GM21717 (cell line): ENCODE results near the gene C3orf22.
"Not testable (repeated sequence)": the region's sequence is repeated elsewhere in the genome, so short reads cannot be mapped to it uniquely, and the experiment has no call there.

Experiments used
- ATAC-seq: cut with Tn5 transposase; IDR thresholded peaks from one replicate; pipeline ENCODE4 v1.9.1; 2021; ENCODE audit warnings: mild to moderate bottlenecking, moderate library complexity; ENCODE audit not compliant: unreplicated experiment

Gene C3orf22

DNA sequence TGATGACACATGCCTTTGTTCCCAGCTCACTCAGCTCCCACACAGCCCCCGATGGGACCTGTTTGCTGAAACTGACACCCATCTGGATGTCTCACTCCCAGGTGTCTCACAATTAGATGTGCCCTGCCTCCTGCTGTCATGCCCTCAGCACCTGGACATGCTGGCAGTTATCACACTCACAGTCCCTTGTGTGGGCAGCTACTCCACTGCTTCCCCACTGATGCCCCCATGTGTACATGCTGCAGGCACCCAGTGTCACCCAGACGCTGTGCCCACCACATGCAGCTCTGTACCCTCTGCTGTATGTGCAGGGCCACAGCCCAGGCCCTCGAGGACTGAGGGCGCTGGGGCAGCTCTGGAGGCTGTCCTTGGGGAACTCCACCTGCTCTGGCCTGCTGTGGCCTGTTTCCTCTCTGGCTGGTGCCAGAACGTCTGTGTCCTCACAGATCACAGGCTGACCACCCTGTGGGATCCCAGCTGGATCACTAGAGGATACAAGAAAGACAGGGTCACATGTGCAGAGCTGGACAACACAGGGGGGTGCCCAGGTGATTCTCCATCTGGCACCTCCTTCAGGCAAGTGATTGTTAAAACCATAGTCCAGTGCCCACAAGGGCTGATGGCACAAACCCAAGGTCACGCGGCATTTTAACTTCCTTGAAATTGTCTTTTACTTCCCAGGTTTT is 14.0 kb downstream of the C3orf22 start:
- no peak for ATAC-seq

DNA sequence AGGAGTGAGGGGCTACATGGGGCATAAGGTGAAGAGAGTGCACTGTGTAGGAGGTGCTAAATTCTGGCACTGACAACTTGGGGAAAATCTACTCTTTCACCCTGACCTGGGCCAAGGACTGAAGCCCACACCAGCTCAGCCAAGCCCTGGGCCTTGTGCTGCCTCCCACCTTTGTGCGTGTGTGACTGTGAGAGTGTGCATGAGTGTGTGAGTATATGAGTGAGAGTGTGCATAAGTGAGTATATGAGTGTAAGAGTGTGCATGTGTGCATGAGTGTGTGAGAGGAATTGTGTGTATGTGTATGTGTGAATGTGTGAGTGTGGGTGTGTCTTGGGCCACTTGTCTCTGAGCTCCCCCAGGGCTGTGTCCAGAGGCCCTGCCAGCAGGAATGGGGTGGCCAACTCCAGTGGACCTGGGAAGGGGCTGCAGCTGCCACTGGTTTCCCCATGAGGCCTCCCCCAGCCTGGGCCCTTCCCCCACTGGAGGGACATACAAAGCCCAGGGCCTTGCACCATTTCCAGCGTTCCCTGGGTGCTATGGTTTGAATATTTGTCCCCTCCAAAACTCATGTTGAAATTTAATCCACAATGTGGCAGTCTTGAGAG is 15.2 kb downstream of the C3orf22 start:
- ATAC-seq: no peak

DNA sequence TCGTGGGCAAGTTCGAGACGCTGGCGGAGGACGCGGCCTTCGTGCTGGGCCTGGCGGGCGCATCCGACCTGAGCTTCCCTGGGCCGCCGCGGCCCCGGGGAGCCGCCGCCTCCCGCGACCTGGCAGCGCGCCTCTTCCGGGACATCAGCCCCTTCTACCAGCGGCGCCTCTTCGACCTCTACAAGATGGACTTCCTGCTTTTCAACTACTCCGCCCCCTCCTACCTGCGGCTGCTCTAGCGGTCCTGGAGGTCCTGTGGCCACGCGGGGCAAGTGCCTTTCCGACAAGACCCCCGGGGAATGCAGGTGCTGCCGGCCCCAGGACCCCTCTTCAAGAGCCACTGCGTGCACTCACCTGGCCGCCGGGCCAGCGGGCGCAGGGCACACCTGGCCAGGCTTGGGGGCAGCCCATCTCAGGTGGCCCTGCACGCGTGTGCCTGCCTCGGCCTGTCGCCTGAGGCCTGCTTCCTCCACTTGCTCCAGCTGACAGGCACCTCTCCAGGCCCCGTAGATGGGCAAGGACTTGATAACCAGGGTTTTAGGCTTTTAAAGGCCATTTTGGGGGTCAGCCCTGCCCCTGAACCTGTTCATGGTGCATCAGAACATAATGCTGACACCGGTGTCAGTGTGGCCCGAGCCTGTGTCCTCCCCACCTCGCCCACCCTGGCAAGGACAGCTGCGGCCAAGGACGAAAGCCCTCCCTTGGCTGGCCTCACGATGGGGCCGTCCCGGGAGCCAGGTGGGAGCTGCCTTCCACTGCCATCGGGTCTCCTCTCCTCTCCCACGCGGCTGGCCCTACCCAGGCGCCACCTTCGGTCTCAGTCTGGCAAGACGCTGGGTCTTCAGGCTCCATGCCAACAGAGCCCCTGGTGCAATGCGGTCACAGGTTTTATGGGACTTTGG is 16.1 kb downstream of the C3orf22 start:
- no peak for ATAC-seq

DNA sequence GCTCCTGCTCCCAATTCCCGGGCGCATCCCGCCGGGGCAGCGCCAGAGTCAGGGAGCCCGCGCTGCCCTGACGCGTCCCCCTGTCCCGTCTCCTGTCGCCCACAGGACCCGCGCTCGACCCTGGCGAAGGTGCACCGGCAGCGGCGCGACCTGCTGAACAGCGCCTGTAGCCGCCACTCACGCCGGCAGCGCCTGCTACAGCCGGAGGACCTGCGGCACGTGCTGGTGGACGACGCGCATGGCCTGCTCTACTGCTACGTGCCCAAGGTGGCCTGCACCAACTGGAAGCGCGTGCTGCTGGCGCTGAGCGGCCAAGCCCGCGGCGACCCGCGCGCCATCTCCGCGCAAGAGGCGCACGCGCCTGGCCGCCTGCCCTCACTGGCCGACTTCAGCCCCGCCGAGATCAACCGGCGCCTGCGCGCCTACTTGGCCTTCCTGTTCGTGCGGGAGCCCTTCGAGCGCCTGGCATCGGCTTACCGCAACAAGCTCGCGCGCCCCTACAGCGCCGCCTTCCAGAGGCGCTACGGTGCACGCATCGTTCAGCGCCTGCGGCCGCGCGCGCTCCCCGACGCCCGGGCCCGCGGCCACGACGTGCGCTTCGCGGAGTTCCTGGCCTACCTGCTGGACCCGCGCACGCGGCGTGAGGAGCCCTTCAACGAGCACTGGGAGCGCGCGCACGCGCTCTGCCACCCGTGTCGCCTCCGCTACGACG is 16.9 kb downstream of the C3orf22 start:
- no peak for ATAC-seq

DNA sequence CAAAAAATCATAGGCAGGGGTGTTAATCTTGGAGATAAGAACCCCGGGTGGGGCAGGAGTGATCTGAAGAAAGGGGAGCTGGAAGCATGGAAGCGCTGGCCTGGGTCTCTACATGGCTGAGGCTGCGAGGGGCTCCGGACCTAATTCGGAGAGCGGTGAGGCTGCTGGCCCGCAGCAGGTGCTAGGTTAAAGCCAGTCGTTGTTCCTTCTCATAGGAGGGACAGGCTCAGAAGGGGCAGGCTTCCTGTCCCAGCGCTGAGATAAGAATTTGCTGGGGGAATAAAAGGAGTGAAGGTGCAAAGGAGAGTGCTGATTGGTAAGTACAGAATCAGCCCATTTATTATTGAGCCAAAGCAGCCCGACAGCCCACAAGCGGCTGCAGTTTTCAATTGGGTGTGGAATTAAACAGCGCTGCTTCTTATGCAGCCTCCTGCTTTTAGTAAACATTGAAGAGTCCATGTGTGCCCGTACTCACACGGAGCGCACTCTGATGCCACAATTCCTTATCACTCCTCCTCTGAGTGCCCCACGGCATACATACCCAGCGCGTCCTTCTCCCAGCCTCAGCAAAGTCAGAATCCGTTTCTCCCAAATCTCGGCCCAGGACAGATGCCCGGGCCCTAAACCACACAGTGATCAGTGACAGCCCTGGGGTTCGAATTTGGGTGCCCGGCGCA is 17.6 kb downstream of the C3orf22 start:
- no peak for ATAC-seq

DNA sequence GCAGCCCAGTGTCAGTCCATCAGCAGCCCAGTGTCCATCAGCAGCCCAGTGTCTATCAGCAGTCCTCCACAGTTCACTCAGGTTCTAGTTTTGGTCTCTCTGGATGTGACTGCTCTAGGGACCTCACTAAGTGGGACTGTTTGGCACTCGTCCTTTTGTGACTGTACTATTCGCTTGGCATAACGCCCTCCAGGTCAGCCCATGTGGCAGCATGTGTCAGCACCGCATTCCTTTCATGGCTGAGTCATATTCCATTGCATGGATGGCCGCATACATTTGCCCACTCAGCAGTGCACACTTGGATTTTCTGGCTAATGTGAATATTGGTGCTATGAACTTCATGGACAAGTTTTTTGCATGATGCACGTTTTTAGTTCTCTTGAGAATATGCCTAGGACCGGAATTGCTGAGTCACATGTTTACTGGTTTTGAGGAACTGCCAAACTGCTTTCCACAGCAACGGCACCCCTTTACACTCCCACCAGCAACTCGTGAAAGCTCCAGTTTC is 18.3 kb downstream of the C3orf22 start:
- ATAC-seq: no peak

DNA sequence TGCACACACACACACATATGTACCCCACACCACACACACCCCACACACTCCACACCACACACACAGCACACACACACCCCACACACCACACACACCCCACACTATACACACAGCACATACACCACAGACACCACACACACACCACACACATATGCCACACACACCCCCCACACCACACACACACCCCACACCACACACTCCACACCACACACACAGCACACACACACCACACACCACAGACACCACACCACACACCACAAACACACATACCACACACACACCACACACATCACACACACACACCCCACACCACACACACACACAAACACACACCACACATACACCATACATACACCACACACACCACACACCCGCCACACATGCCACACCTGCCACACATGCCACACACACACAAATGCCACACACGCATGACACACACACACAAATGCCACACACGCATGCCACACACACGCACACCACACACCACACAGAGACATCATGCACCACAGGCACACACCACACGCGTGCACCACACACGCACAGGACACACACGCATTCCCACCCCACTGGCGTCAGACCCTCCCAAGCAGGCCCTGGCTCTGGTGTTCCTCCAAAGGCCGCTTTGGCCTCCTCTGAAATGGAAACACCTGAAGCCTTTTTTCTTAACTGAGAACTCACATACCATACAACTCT is 19.0 kb downstream of the C3orf22 start:
- ATAC-seq: no peak

DNA sequence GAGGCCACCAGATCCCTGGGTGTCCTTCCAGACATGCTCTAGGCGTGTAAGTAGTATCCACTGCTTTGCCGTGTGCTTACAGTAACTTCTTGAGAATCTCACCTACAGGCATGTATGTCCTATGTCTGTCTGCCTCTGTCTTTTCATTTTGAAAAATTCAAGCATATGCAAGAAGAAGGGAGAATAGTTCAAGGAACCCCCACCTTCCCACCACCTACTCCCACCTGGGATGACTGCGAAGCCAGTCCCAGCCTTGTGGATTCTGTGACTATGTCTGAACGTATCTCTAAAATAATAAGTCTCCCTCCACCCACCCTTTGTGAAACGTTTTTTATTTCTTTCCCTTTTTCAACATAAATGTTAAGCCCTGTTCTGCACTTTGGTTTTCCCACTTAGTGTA is 19.8 kb downstream of the C3orf22 start:
- ATAC-seq: no peak

DNA sequence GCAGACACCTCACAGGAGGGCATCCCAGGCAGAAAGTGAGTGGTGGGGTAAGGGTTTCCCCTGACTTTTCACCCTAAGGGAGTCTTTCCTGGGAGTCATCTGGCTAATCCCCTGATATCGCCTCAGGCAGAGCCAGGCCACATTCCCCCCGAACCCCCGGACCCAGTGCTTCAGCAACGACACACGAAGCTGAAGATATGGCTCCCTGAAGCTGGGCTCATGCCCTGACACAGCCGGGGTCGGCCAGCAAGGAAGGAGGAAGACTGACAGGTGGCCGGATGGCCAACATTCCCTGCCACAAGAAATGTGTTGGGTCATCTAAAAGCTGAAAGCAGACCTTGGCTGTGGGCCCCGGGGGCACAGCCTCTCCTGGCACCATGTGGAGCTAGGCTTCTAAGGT is 20.4 kb downstream of the C3orf22 start:
- no peak for ATAC-seq

DNA sequence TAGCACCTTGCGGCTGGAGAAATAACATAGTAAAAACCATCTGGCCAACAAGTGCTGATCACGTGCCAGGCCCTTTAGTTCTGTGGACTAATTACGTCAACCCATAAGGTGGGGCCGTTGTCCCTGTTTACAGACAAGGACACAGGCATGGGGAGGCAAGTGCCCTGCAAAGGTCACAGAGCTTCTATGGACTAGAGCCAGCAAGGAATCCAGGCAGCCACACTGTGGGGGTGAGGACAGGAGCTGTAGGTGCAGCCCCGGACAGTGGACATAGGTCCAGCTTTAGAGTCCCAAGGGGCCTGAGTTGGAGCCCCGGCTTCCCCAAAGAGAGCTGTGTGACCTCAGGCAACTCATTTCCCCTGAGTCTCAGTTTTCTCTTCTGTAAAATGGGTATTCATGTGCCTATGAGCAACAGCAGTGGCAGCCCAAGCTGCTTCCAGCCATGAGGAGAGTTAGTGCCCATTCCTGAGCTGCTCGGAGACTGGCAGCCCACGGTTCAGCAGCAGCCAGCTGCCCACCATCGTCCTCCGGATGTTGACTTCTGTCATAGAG is 20.9 kb downstream of the C3orf22 start:
- no peak for ATAC-seq

DNA sequence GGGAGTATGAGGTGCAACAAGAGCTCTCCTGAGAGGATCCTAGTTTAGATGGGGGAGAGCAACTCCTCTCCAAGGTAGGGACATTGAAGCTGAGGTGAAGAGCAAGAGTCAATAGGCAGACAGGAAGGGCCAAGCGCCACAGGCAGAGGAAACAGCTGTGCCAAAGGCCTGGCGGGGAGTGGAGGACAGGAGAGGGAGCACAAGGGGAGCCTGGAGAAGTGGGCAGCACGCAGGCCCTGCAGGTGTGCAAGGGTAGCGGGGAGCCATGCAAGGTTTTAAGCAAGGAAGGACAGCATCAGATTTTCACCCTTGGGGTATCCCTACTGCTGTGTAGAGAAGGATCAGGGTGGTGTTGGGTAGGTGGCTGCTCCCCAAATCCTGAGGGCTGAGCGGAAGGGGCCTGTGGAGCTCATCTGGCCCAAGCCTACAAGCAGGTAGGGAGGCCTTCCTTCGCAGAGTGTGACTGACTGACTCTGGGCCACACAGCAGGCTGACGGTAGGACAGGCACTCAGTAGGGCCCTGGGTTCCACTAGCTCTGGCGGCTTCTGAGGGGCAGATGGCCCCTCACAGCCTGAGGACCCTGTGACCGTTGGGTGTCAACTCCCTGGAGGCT is 21.5 kb downstream of the C3orf22 start:
- no peak for ATAC-seq

DNA sequence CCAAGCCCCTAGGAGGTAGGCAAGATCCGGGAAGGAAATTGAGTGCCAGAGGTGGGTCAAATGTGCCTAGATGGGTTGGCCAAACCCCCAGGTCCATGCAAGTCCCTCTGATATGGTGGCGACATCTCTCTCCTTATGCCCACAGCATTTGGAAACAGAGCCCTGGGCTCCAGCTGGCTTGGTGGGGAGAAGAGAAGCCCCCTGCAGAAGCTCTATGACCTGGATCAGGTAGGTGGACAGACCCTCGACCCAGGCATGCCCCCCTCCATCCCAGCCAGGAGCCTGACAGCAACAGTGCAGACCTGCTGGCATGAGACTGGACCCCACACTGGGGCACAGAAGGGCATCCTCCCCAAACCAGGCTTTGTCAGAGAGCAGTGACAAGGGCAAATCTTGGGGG is 22.6 kb downstream of the C3orf22 start:
- no peak for ATAC-seq

DNA sequence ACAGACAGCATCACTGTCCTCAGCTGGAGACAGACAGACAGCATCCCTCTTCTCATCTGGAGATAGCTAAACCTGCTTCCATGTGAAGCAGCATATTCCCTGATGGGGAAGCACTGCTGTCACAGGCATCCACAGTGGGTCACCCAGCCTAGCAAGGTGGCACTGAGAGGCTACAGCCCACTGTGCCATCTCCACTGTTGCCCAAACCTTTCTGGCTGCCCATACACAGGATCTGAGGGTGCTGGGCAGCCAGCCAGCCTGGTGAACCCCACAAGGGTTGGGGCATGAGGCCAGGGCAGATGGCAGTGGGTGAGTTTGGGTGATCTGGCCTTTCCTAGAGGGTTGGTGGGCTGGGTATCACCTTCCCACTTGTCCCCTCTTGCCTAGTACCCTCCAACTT is 23.1 kb downstream of the C3orf22 start:
- ATAC-seq: no peak

DNA sequence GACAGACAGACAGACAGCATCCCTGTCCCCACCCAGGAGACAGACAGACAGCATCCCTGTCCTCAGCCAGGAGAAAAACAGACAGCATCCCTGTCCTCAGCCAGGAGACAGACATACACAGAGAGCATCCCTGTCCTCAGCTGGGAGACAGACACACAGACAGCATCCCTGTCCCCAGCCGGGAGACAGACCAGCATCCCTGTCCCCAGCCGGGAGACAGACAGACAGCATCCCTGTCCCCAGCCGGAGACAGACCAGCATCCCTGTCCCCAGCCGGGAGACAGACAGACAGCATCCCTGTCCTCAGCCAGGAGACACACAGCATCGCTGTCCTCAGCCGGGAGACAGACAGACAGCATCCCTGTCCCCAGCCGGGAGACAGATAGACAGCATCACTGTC is 24.0 kb downstream of the C3orf22 start:
- ATAC-seq: not testable (repeated sequence)

DNA sequence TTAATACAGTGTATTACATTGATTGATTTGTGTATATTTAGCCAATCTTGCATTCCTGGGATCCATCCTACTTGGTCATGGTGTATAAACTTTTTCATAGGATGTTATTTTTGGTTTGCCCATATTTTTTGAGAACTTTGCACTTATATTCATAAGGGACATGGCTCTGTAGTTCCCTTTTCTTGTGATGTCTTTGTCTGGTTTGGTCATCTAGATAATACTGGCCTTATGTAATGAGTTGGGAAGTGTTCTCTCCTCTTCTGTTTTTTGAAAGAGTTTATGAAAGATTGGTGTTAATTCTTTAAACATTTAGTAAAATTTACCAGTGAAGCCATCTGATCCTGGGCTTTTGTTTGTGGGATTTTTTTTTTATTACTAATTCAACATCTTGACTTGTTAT is 25.2 kb downstream of the C3orf22 start:
- no peak for ATAC-seq

DNA sequence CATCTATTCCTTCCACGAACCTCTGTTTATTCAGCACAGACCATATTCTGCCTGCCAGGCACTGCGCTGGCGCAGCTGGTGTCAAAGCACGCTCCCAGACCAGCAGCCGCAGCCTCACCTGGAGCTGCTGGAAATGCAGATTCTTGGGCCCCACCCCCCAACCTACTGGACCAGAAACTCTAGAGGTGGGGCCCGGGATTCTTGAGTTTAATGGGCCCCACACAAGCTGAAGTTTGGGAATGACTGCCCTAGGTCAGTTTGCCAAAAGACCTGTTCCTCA is 27.7 kb downstream of the C3orf22 start:
- ATAC-seq: no peak

DNA sequence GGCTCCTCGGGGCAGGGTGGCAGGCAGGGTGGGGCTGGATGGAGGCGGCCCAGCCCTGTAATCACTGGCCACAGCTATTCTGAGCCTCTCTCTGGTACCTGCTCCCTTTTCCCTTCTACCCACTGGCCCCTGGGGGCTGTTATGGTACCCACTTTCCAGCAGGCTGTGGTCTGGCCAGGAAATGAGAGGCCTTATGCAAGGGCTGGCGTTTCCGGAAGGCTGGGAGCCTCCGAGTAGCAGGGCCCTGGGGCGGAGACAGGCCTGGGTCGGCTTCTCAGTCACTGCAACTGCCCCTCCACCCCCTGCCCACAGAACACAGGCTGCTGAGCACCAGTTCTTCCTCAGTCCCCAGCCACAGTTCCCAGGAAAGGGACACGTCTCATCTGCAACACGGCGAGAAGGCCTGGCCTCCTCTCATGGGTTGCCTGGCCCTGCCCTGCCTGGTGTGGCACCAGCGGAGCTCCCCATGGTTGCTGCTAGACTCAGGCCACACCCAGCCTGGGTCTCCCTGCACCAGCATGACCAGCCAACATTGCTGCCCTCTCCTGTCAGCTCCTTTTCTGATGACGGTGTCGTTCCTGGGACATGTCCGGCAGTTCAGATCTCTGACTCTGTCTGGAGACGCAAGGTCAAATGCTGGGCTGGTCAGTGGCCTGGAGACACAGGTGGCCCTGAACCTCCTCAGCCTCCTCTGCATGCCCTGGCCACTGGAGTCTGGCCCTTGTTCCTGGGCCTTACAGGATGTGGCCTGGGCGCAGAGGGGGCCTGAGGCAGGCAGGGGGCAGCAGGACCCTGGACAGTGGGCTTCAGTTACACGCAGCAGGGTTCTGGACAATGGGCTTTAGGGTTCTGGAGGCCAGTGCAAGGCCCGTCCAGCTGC is 28.3 kb downstream of the C3orf22 start:
- ATAC-seq: no peak

DNA sequence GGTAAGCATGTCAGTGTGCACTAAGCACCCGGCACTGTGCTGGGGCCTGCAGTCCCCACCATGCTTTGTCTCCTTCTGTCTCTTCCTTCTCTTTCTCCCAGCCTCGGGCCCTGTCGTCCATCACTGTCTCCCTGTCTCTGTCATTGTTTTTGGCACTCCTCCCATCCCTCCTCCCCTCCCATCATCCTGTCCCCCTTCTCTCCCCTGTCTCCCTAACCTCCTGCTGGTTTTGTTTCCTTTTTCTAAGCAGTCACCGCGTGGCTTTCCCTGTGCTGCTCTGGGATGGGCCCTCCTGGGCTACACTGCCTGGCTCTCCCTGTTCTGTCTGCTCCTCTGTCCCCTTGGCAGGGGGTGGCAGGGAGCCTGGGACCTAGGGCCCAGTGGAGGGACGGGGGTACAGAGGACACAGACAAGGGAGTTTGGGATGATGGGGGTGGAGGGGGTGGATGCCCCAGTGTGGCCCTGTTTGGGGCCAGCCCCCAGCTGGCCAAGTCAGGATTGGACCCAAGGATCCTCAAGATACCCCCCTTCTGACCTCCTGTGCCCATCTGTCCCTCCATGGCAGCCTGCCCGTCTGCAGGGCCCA is 29.1 kb downstream of the C3orf22 start:
- ATAC-seq: no peak
